HUES48 (cell line): ENCODE results near the gene MPZL1.

ENCODE experiments used
- H3K27ac ChIP-seq: one replicate; pipeline ENCODE4 v1.7.0; 2013; ENCODE audit warnings: low read depth, low read length, inconsistent platforms
- H3K27me3 ChIP-seq: 2 replicates; pipeline ENCODE4 v1.6.1; 2013; ENCODE audit warnings: mild to moderate bottlenecking, low read length; ENCODE audit not compliant: control insufficient read depth, insufficient read depth
- H3K36me3 ChIP-seq: 2 replicates; pipeline ENCODE4 v1.6.1; 2013; ENCODE audit warnings: low read length; ENCODE audit not compliant: control insufficient read depth, insufficient read depth
- H3K4me1 ChIP-seq: 2 replicates; pipeline ENCODE4 v1.6.1; 2013; ENCODE audit warnings: mild to moderate bottlenecking, low read length; ENCODE audit not compliant: control insufficient read depth, insufficient read depth
- H3K4me3 ChIP-seq: 2 replicates; pipeline ENCODE4 v1.5.1; 2013; ENCODE audit warnings: mild to moderate bottlenecking, low read depth, low read length
- H3K9ac ChIP-seq: 2 replicates; pipeline ENCODE4 v1.6.1; 2013; ENCODE audit warnings: mild to moderate bottlenecking, low read depth, low read length, moderate library complexity
- H3K9me3 ChIP-seq: 2 replicates; pipeline ENCODE4 v1.6.1; 2013; ENCODE audit warnings: low read length; ENCODE audit not compliant: control insufficient read depth, insufficient read depth

The MPZL1 gene

GRCh38 chr1:167781558-167781957 is 59.8 kb downstream of the MPZL1 start:
- no peak overlapping the region for H3K27ac ChIP-seq
- H3K9me3 ChIP-seq, result no peaks in the 10 kb centered on the region
- H3K4me3 ChIP-seq, result no peak overlapping the region
- no peak overlapping the region for H3K9ac ChIP-seq
- peaks cover 33% of the 10 kb centered on the region for H3K36me3 ChIP-seq
- no peaks in the 10 kb centered on the region for H3K4me1 ChIP-seq
- no peaks in the 10 kb centered on the region for H3K27me3 ChIP-seq

GRCh38 chr1:167782946-167783345 is 61.2 kb downstream of the MPZL1 start:
- no peaks in the 10 kb centered on the region for H3K4me1 ChIP-seq
- H3K27ac ChIP-seq, result no peak overlapping the region
- no peak overlapping the region for H3K9ac ChIP-seq
- H3K4me3 ChIP-seq, result no peak overlapping the region
- no peaks in the 10 kb centered on the region for H3K9me3 ChIP-seq
- H3K27me3 ChIP-seq, result no peaks in the 10 kb centered on the region
- H3K36me3 ChIP-seq, result peaks cover 36% of the 10 kb centered on the region

GRCh38 chr1:167784876-167785550 is 63.2 kb downstream of the MPZL1 start:
- Histone ChIP-seq H3K27ac (no peak overlapping the region), H3K9me3 (no peaks in the 10 kb centered on the region), H3K9ac (no peak overlapping the region), H3K27me3 (no peaks in the 10 kb centered on the region), H3K36me3 (peaks cover 50% of the 10 kb centered on the region), H3K4me3 (no peak overlapping the region), H3K4me1 (no peaks in the 10 kb centered on the region)

GRCh38 chr1:167786502-167786901 is 64.7 kb downstream of the MPZL1 start:
- Histone ChIP-seq H3K27ac (no peak overlapping the region), H3K9ac (no peak overlapping the region), H3K4me3 (no peak overlapping the region), H3K4me1 (no peaks in the 10 kb centered on the region), H3K9me3 (no peaks in the 10 kb centered on the region), H3K36me3 (peaks cover 49% of the 10 kb centered on the region), H3K27me3 (no peaks in the 10 kb centered on the region)

GRCh38 chr1:167789501-167789900 is 67.7 kb downstream of the MPZL1 start:
- Histone ChIP-seq H3K9ac (no peak overlapping the region), H3K27ac (no peak overlapping the region), H3K4me1 (no peaks in the 10 kb centered on the region), H3K27me3 (no peaks in the 10 kb centered on the region), H3K9me3 (no peaks in the 10 kb centered on the region), H3K36me3 (peaks cover 46% of the 10 kb centered on the region), H3K4me3 (no peak overlapping the region)

- no peaks in the 10 kb centered on the region for H3K27me3 ChIP-seq
- H3K27ac ChIP-seq, result no peak overlapping the region
- H3K36me3 ChIP-seq, result peaks cover 46% of the 10 kb centered on the region
- H3K9ac ChIP-seq, result no peak overlapping the region
- no peak overlapping the region for H3K4me3 ChIP-seq
- no peaks in the 10 kb centered on the region for H3K9me3 ChIP-seq
- H3K4me1 ChIP-seq, result no peaks in the 10 kb centered on the region
Observed at GRCh38 chr1:167790117-167790516, 68.3 kb downstream of the MPZL1 start.

- no peaks in the 10 kb centered on the region for H3K9me3 ChIP-seq
- H3K4me1 ChIP-seq, result peaks cover 9% of the 10 kb centered on the region
- H3K4me3 ChIP-seq, result no peak overlapping the region
- H3K36me3 ChIP-seq, result peaks cover 42% of the 10 kb centered on the region
- no peaks in the 10 kb centered on the region for H3K27me3 ChIP-seq
- no peak overlapping the region for H3K9ac ChIP-seq
- H3K27ac ChIP-seq, result no peak overlapping the region
Observed at GRCh38 chr1:167791281-167792187, 69.8 kb downstream of the MPZL1 start.

- Histone ChIP-seq H3K9me3 (no peaks in the 10 kb centered on the region), H3K27ac (no peak overlapping the region), H3K4me3 (no peak overlapping the region), H3K27me3 (no peaks in the 10 kb centered on the region), H3K4me1 (peaks cover 14% of the 10 kb centered on the region), H3K36me3 (peaks cover 35% of the 10 kb centered on the region), H3K9ac (no peak overlapping the region)
Observed at GRCh38 chr1:167792188-167792565, 70.4 kb downstream of the MPZL1 start.

GRCh38 chr1:167794043-167794442 is 72.3 kb downstream of the MPZL1 start:
- no peak overlapping the region for H3K27ac ChIP-seq
- no peak overlapping the region for H3K9ac ChIP-seq
- H3K27me3 ChIP-seq, result no peaks in the 10 kb centered on the region
- peaks cover 19% of the 10 kb centered on the region for H3K36me3 ChIP-seq
- H3K9me3 ChIP-seq, result no peaks in the 10 kb centered on the region
- peaks cover 15% of the 10 kb centered on the region for H3K4me1 ChIP-seq
- no peak overlapping the region for H3K4me3 ChIP-seq

- Histone ChIP-seq H3K9ac (no peak overlapping the region), H3K27me3 (no peaks in the 10 kb centered on the region), H3K9me3 (no peaks in the 10 kb centered on the region), H3K4me1 (peaks cover 15% of the 10 kb centered on the region), H3K36me3 (peaks cover 2% of the 10 kb centered on the region; the same call in 1 of the 2 replicates), H3K4me3 (no peak overlapping the region), H3K27ac (peak overlapping the region; percentile 81)
Observed at GRCh38 chr1:167795810-167796740, 74.3 kb downstream of the MPZL1 start.
